ENCODE measurements around the gene NIP7. TPM values are rescaled to one million over a fixed set of nuclear protein-coding genes. Genes with fewer than 3 reads are reported as not detected.
"Not testable (repeated sequence)": the region's sequence is repeated elsewhere in the genome, so short reads cannot be mapped to it uniquely, and the experiment has no call there.

NIP7 gene
- 28.9 and 44.9 TPM in 2 replicates for total RNA-seq (2014; rRNA removed; shearing (Covaris generic))

DNA sequence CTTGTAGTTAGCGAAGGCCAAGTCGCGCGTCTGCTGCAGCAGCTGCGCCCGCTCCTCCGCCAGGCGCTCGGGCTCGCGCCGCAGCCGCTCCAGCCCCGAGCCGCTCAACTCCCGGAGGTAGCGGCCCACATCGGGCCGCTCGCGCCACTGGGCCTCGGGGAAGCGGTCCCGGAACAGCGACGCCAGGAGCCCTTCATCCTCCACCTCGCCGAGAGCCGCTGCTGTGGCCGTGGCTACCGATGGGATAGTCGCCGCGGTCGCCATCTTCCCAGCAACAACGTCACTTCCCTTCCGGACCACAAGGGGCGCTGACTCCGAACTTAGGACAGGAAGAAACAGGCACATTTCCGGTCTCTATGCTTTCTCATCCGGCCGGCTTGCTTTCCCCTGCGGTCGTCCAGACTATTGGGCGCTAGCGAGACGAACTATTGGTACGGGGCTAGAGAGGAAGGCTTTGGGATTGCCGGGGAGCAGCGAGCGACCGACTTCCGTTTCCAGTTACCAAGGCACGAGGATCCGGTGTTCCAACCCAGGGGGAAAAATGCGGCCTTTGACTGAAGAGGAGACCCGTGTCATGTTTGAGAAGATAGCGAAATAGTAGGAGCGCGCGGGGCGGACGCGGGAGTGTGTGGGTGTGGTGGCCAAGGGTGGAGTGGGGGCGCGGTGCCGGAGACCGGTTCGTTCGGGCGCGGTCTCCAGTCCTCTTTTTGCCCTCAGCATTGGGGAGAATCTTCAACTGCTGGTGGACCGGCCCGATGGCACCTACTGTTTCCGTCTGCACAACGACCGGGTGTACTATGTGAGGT lies at the start of gene NIP7, which contains the start of gene COG8:
Gene NIP7, plus strand, starts transcription at position 484 of the 806 bp plus-strand sequence. Its CDS starts 58 bp downstream, at position 542.
Gene COG8, minus strand, starts transcription at position 276 of the 806 bp plus-strand sequence. Its CDS starts 12 bp downstream, at position 264.
- peak; percentile 98 for DNase-seq (ENCODE audit: low spot score)

DNA sequence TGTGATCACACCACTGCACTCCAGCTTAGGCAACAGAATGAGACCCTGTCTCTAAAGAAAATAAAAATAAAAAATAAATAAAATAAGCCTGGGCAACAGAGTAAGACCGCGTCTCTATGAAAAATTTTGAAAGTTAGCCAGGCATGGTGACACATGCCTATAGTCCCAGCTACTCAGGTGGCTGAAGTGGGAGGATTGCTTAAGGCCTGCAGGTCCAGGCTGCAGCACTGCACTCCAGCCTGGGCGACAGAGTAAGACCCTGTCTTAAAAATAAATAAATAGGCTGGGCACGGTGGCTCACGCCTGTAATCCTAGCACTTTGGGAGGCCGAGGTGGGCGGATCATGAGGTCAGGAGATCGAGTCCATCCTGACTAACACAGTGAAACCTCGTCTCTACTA lies 47.9 kb upstream of the NIP7 start:
- DNase-seq (ENCODE audit: low spot score): not testable (repeated sequence)

GRCh38 chr16:69293401-69293800 lies 46.2 kb upstream of the NIP7 start:
- DNase-seq (ENCODE audit: low spot score): no peak

DNA sequence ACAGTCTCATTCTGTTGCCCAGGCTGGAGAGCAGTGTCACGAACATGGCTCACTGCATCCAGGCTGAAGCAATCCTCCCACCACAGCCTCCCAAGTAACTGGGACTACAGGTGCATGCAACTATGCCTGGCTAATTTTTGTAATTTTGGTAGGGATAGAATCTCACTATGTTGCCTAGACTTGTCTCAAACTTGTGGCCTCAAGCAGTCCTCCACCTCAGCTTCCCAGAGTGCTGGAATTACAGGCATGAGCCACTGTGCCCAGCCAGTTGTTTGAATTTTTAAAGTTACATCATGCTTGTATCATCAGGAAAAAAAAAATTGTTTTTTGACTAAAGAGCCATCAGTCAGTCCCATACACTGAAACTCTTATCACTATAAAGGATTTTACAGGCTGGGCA lies 45.5 kb upstream of the NIP7 start:
- DNase-seq (ENCODE audit: low spot score): no peak

- not testable (repeated sequence) for DNase-seq (ENCODE audit: low spot score)
Measured at GRCh38 chr16:69296771-69297170, 42.8 kb upstream of the NIP7 start.

- DNase-seq (ENCODE audit: low spot score): no peak
Measured at GRCh38 chr16:69298261-69298660, 41.3 kb upstream of the NIP7 start.

DNA sequence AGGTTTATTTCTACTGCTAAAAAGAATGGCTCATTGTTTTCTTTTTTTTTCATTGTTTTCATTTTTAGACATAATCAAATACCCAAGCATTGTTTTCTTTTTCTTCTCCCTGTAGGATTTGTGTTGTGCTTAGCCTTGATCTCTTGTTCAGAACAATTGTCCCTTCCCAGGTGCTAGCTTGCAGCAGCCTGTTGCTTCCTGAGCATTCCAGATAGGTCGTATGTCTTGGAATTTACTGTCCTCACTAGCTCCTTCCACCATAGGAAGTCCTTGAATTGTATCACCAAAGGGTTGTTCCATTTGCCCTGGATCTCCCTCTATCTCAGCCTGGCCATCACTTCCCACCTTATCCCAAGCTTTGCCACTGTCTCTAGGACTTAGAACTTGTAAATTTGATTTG lies 38.4 kb upstream of the NIP7 start:
- DNase-seq (ENCODE audit: low spot score): no peak

DNA sequence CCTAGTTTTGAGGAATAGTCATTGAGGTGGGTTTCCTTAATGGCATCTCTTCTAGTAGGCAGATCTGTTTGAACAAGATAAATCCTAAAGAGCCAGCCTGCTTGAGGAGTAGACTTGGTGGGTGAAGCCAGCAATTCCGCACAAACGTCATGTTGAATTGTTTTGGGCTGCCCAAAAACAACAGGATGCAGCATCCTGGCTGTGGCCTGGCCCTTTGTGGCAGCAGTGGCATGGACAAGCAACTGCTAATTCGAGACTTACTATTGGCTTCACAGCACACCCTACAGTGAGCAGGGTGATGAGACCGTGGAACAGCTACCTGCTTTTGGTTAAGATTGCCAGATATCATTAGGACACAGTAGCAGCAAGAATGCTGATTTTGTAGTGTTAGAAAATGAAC lies 37.7 kb upstream of the NIP7 start:
- DNase-seq (ENCODE audit: low spot score): no peak

DNA sequence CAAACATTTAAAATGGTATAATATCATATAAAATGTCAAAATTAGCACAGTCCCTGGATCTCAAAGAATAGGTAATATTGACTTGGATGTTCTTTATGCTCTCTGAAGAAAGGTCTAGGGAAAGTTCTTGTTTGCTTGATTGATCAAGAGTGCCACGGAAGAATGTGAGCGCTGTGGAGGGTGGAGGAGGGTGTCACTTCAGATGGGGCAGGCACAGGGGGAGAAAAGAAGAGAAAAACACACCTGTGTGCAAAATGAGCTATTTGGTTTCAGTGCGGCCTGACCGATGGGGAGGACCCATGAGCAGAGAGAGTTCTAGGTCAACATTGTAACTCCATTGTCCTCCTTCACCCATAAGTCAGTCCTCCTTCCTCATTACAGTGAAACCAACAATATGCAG lies 37.3 kb upstream of the NIP7 start:
- no peak for DNase-seq (ENCODE audit: low spot score)

DNA sequence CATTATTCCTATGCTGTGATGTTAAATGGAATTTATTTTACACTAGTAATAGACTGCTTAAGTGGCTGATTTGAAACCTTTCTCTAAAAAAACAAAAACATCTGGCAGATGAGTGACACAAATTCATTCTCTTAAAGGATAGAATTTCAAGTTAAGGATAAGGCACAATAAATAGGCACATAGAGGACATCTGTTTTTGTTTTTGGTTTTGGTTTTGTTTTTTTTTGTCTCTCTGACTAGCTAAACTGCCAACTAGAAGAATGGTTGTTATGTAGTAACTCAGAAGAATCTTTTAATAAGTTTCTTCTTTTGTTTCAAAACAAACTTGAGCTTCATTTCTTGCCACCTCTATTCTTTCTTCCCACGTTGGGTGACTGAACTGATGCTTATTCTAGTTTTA lies 33.5 kb upstream of the NIP7 start:
- DNase-seq (ENCODE audit: low spot score): no peak

DNA sequence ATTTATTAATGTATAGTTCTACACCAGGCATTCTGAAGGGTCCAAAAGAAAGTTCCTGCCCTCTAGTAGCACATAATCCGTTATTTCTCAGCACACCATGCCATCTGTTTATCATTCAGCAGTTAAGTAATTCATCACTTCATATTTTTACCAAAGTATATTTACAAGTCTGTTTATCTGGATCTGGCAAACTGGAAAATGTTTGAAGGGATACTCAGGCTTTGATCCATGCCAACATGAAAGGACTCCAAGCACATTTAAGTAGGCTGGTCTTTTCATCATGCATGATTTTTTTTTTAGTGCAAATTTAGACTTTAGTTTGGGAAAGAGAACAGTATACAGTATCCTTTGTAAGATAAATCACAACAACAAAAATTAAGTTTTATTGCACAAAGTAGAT lies 32.5 kb upstream of the NIP7 start:
- no peak for DNase-seq (ENCODE audit: low spot score)

- DNase-seq (ENCODE audit: low spot score): no peak
Measured at GRCh38 chr16:69307856-69308255, 31.7 kb upstream of the NIP7 start.

GRCh38 chr16:69309316-69309715 lies 30.3 kb upstream of the NIP7 start:
- no peak for DNase-seq (ENCODE audit: low spot score)

DNA sequence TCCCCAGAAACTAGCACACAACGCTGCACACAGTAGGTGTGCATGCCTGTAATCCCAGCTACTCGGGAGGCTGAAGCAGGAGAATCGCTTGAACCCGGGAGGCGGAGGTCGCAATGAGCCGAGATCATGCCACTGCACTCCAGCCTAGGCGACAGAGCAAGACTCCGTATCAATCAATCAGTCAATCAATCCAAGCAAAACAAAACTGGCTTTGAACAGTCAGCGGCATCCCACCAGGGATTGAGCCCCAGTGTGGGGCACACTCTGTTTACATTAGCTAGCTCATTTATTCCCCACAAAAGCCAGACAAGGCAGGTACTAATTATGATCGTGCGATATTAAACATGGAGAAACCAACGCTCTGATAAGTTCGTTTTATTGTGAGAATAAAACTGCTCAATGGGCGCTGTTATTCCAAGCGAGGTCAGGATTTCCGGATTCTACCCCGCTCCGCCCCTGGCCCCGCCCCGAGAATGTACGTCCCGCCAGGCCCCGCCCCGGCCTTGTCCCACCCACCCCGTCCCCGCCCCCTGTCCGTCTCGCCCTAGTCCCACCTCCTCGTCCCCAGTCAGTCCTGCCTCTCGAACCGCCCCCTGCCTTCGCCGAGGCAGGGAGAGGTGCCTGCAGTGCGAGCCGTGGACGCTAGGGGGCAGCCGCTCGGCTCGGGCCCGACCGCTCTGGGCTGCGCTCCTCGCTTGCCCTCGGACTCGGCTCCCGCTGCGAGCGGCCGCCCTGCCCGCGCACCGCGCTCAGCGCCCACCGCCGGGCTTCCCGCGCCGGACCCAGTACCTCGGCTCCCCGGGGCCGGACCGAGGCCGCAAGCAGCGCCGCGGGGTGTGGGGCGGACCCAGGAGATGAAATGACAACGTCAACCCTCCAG lies 28.7 kb upstream of the NIP7 start, which contains the start of gene VPS4A:
Gene VPS4A, plus strand, starts transcription at position 698 of the 880 bp plus-strand sequence. Its CDS starts 162 bp downstream, at position 860.
- DNase-seq (ENCODE audit: low spot score): peak; percentile 89

DNA sequence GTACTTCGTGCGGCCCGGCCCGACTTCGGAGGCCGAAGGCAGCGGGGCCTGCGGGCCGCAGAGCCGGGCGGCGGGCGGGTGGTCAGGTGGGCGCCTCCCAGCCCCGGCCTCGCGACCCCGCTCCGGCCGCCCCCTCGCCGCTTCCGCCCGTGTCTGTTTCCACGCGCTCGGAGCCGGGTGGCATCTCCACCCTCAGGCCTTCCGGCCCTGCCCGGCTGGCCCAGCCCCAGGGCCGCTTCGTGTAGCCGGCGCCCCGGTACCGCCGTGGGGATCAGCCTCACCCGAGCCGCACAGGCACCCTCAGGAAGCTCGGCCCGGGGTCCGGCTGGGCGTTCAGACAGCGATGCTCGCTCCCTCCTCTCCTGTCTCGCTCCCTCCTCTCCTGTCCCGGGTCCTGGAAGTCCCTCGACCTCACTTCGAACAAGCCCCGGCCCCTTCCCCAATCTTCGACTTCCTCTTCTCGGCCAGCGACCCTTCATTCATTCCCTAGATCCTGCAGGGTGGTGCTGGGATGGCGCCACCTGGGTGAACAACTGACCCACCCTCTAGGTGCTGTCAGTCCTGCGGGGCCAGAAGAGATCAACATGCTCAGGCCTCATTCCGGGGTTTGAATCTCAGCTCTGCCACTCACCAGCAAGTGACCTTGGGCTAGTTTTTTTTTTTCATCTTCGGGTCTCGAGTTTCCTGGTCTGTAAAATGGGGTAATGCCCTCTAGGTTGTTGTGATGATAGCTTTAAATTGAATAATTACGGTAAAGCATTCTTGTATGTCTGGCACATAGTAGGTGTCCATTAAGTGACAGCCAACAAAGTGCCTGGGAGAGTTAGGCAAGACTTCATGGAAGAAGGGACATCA lies 27.8 kb upstream of the NIP7 start:
- DNase-seq (ENCODE audit: low spot score): no peak

DNA sequence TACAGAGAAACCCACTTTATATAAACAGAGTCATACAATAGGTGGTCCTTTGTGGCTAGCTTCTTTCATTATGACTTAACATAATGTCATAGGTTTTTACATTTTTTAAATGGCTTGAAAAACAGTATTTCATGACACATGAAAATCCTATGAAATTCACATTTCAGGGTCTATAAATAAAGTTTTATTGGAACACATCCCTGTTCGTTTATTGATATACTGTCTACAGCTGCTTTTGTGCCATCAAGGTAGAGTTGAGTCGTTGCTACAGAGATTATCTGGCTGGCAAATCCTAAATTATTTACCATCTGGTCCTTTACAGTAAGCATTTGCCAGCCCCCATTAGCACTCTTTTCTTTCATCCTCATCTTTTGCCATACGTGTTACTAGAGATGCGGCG lies 26.1 kb upstream of the NIP7 start:
- DNase-seq (ENCODE audit: low spot score): no peak

DNA sequence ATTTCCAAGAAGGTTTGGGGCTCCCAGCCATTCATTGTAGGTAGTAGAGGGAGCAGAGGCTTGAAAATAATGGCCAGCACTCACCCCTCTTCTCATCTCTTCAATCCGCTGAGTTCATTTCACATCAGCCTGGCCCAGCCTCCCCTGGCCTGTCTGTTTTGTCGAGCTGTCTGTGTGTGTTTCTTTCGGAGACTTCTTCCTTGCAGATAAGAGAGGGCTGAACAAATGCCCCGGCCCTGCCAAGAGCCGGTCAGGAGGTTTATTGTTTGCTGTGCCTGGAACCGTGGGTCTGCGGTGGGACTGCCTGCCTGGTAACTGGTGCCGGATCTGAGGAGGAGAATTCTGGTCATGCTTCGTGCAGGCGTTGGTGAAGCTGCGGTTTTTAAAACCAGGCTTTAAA lies 25.0 kb upstream of the NIP7 start:
- DNase-seq (ENCODE audit: low spot score): no peak

DNA sequence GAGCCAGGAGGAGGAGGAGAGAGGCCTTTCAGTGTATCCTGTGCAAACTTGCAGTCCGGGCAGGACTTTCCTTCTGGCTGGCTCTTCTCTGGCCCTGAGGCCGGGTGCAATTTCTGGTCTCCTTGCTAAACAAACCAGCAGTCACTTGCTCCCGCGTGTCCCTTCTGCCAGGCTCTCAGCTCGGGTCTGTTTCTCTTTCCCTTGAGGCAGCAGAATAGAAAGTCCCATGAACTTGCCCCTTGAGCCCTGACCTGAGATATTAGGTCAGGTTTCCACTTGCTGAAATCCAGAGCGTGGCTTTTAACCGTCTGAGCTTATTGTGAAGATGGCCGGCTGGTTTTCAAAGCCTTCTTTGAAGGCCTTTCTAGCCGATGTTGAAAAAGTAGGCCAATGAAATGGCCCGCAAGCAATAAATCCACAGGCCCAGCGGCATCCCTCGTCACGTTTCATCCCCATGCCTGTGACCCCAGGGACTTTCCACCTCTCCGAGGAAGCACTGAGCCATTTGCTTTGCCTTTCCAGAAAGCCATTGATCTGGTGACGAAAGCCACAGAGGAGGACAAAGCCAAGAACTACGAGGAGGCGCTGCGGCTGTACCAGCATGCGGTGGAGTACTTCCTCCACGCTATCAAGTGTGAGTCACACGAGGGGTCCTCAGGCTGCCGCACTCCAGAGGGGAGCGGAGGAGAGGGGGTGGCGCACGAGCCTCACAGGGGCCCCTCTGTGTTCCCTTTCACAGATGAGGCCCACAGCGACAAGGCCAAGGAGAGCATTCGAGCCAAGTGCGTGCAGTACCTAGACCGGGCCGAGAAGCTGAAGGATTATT lies 23.9 kb upstream of the NIP7 start:
- no peak for DNase-seq (ENCODE audit: low spot score)

- no peak for DNase-seq (ENCODE audit: low spot score)
Measured at GRCh38 chr16:69316595-69317034, 23.0 kb upstream of the NIP7 start.

DNA sequence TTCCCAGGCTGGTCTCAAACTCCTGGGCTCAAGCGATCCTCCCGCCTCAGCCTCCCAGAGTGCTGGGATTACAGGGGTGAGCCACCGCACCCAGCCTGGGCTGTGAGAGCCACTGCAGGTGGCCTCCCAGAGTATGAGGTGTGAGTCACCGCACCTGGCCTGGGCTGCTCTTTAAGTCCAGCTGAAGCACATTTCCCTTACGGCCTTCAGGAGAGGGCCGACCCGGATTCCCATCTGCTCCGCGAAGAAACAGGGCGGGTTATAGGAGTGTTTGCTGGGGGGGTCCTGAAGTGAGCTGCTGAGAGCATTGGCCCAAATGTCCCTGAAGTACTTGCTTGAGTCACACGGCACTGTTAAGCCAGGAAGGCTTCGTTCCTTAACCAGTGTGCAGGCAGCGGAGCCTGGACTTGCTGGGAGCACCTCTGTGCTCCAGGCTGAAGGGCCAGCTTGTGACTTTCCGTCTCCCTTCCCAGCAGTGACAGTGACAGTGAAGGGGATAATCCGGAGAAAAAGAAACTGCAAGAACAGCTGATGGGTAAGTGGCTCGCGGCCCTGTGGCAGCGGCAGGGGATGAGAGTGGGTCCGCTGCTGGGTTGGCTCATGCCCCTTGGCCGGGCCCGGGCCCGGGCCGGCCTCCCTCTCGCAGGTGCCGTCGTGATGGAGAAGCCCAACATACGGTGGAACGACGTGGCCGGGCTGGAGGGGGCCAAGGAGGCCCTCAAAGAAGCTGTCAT lies 21.2 kb upstream of the NIP7 start:
- DNase-seq (ENCODE audit: low spot score): no peak

Data from H4 (cell line).